GM23338 (cell line): ENCODE results near the gene OR52D1. TPM values are rescaled to one million over a fixed set of nuclear protein-coding genes. Genes with fewer than 3 reads are reported as not detected.

Experiments used
- ATAC-seq: fragments of 200-7000 bp; cut with Tn5 transposase; 3 replicates; pipeline ENCODE4 v1.9.1; 2020
- DNase-seq: peaks from one replicate; pipeline ENCODE4 v3.0.0-alpha.2; 2015; ENCODE audit warnings: low spot score
- H2AFZ ChIP-seq: fragments of 200-600 bp; sonication (generic); 2 replicates; pipeline ENCODE4 v1.8.0; 2016; ENCODE audit warnings: antibody characterized with exemption, mild to moderate bottlenecking, moderate library complexity
- H3F3A ChIP-seq: fragments of 200-600 bp; sonication (generic); replicated peaks from 2 replicates; pipeline ENCODE4 v1.8.0; 2017; ENCODE audit warnings: antibody characterized with exemption, mixed run types, low read depth
- H3K27ac ChIP-seq: fragments of 200-600 bp; sonication (generic); 2 replicates; pipeline ENCODE4 v1.6.1; 2016; ENCODE audit warnings: low read depth
- H3K27me3 ChIP-seq: fragments of 200-600 bp; sonication (generic); 2 replicates; pipeline ENCODE4 v1.8.0; 2016; ENCODE audit warnings: mild to moderate bottlenecking, mixed run types, moderate library complexity; ENCODE audit not compliant: insufficient read depth
- H3K36me3 ChIP-seq: fragments of 200-600 bp; sonication (generic); 2 replicates; pipeline ENCODE4 v1.8.0; 2016; ENCODE audit warnings: mild to moderate bottlenecking; ENCODE audit not compliant: insufficient read depth
- H3K4me1 ChIP-seq: fragments of 200-600 bp; sonication (generic); 2 replicates; pipeline ENCODE4 v1.8.0; 2016; ENCODE audit warnings: mild to moderate bottlenecking, moderate library complexity; ENCODE audit not compliant: insufficient read depth
- H3K4me2 ChIP-seq: fragments of 200-600 bp; sonication (generic); 2 replicates; pipeline ENCODE4 v1.7.1; 2017; ENCODE audit warnings: mixed run types
- H3K4me3 ChIP-seq: fragments of 200-600 bp; sonication (generic); 2 replicates; pipeline ENCODE4 v1.6.1; 2016; ENCODE audit warnings: mixed run types
- H3K79me2 ChIP-seq: fragments of 200-600 bp; sonication (generic); replicated peaks from 2 replicates; pipeline ENCODE4 v1.8.0; 2017; ENCODE audit warnings: mild to moderate bottlenecking; ENCODE audit not compliant: insufficient read depth
- H3K9me2 ChIP-seq: fragments of 200-600 bp; sonication (generic); 2 replicates; pipeline ENCODE4 v1.8.0; 2017; ENCODE audit not compliant: insufficient read depth
- H4K20me1 ChIP-seq: fragments of 200-600 bp; sonication (generic); replicated peaks from 2 replicates; pipeline ENCODE4 v1.8.0; 2017; ENCODE audit warnings: mild to moderate bottlenecking; ENCODE audit not compliant: insufficient read depth
- H3K27ac Mint-ChIP-seq: 2 replicates; pipeline ENCODE4 v1.8.0; 2020; ENCODE audit warnings: inconsistent platforms, mild to moderate bottlenecking, moderate library complexity, mixed read lengths
- H3K27me3 Mint-ChIP-seq: 3 replicates; pipeline ENCODE4 v1.8.0; 2022; ENCODE audit warnings: low read depth, mild to moderate bottlenecking, moderate library complexity, mixed read lengths, inconsistent platforms; ENCODE audit not compliant: insufficient read depth, poor library complexity
- H3K36me3 Mint-ChIP-seq: 3 replicates; pipeline ENCODE4 v1.8.0; 2021; ENCODE audit warnings: low read depth, mild to moderate bottlenecking, inconsistent platforms, moderate library complexity, mixed read lengths
- H3K4me1 Mint-ChIP-seq: 3 replicates; pipeline ENCODE4 v1.8.0; 2020; ENCODE audit warnings: mild to moderate bottlenecking, inconsistent platforms, mixed read lengths
- H3K4me3 Mint-ChIP-seq: 3 replicates; pipeline ENCODE4 v1.8.0; 2021; ENCODE audit warnings: moderate library complexity, mild to moderate bottlenecking, inconsistent platforms, mixed read lengths
- H3K9me3 Mint-ChIP-seq: 3 replicates; pipeline ENCODE4 v1.8.0; 2020; ENCODE audit warnings: moderate library complexity, mild to moderate bottlenecking, inconsistent platforms, mixed read lengths
- CREB1 ChIP-seq: fragments of 250-450 bp; sonication (Bioruptor Pico); IDR thresholded peaks from 2 replicates; pipeline ENCODE4 v1.5.0; 2020; ENCODE audit warnings: low read depth, mild to moderate bottlenecking, moderate library complexity
- EZH2 ChIP-seq: fragments of 200-600 bp; sonication (generic); IDR thresholded peaks from one replicate; pipeline ENCODE4 v1.8.0; 2017; ENCODE audit warnings: antibody characterized with exemption, mild to moderate bottlenecking, low read depth; ENCODE audit not compliant: unreplicated experiment
- EZH2phosphoT487 ChIP-seq: fragments of 200-600 bp; sonication (generic); IDR thresholded peaks from one replicate; pipeline ENCODE4 v1.8.1; 2018; ENCODE audit warnings: antibody characterized with exemption; ENCODE audit not compliant: unreplicated experiment
- JUNB ChIP-seq: IDR thresholded peaks from one replicate; pipeline ENCODE4 v1.6.1; 2016; ENCODE audit warnings: antibody characterized with exemption; ENCODE audit not compliant: unreplicated experiment
- NANOG ChIP-seq: IDR thresholded peaks from 2 replicates; pipeline ENCODE4 v1.6.1; 2016; ENCODE audit warnings: antibody characterized with exemption, borderline replicate concordance
- POLR2AphosphoS5 ChIP-seq: IDR thresholded peaks from 2 replicates; pipeline ENCODE4 v1.6.1; 2016; ENCODE audit warnings: antibody characterized with exemption, low read depth
- STAT1 ChIP-seq: IDR thresholded peaks from one replicate; pipeline ENCODE4 v1.6.1; 2016; ENCODE audit warnings: antibody characterized with exemption; ENCODE audit not compliant: unreplicated experiment
- ZNF114 ChIP-seq: fragments of 250-450 bp; sonication (Bioruptor Pico); IDR thresholded peaks from 2 replicates; pipeline ENCODE4 v1.5.0; 2020; ENCODE audit warnings: mild to moderate bottlenecking, moderate library complexity
- ZNF331 ChIP-seq: fragments of 250-450 bp; sonication (Bioruptor Pico); IDR thresholded peaks from 2 replicates; pipeline ENCODE4 v1.5.0; 2020; ENCODE audit warnings: low read depth, mild to moderate bottlenecking, moderate library complexity
- polyA plus RNA-seq: library from polyadenylated mRNA; unstranded; fragments of >200 nt; fragmentation: Nextera tagmentation; extraction: Ambion mirVana; gene quantifications from 2 replicates; pipeline ENCODE4 v1.2.1, GENCODE V29; 2016
- total RNA-seq: library from RNA; depleted of rRNA; stranded (reverse); fragments of >200 nt; shearing (Covaris generic); gene quantifications from 2 replicates; pipeline ENCODE4 v1.2.3, GENCODE V29; 2014
- TF ChIP-seq, protein P1 (sequence below), 2 experiments: fragments of 200-600 bp in 1 of 2; sonication (generic) in 1 of 2; conservative IDR thresholded peaks; 2 replicates each; pipeline versions ENCODE4 v1.5.1 to v1.6.1; 2016 to 2017; ENCODE audit warnings: antibody characterized with exemption in 2 of 2, low read depth in 2 of 2, mild to moderate bottlenecking in 2 of 2, moderate library complexity in 1 of 2
- TF ChIP-seq, protein P2 (sequence below): fragments of 250-450 bp; sonication (Bioruptor Pico); IDR thresholded peaks from 2 replicates; pipeline ENCODE4 v1.5.0; 2020; ENCODE audit warnings: mild to moderate bottlenecking, moderate library complexity
- TF ChIP-seq, protein P3 (sequence below): IDR thresholded peaks from one replicate; pipeline ENCODE4 v1.6.1; 2018; ENCODE audit warnings: antibody characterized with exemption; ENCODE audit not compliant: unreplicated experiment
- TF ChIP-seq, protein P4 (sequence below): IDR thresholded peaks from 2 replicates; pipeline ENCODE4 v1.6.1; 2016; ENCODE audit warnings: antibody characterized with exemption

Gene OR52D1
- total and polyA plus RNA-seq, 2 experiments from 2014 or later, result not detected

DNA sequence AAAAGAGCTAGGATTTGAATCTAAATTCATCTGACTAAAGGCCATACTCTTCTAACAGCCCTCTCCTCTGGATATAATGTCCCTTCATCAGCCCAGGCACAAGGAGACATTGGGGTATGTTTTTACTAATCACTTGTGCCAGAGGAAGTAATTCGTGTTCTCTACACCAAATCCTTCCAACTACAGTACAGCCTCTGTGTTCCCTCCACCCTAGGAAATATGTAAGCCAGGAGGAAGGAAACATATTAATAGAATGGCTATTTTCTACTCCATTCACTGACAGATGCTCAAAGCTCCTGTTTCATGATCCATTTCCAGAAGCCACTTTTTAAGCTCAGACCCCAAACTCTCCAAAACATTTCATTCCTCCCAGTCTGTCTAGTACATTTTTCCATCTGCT is 40.0 kb downstream of the OR52D1 start:
- Mint-ChIP-seq H3K9me3 (peaks cover 2% of the 10 kb centered on the region; the same call in 1 of the 3 replicates), H3K4me3 (no peak overlapping the region), H3K4me1 (peaks cover 13% of the 10 kb centered on the region)

More for the DNA sequence above, 40.0 kb downstream of the OR52D1 start:
- ATAC-seq (no peak), DNase-seq (no peak)
- no peaks in the 10 kb centered on the region for H3K36me3 ChIP-seq
- no peaks in the 10 kb centered on the region for H3K36me3 Mint-ChIP-seq
- H3K9me2 ChIP-seq, result 0 out of 2 replicates have a peak, but pooled peaks cover 8% of the 10 kb centered on the region
- no peaks in the 10 kb centered on the region; the same call in 1 of the 2 replicates for H3K4me1 ChIP-seq
- H3K27ac ChIP-seq, result no peak overlapping the region
- no peak overlapping the region for H3K4me2 ChIP-seq
- H3F3A ChIP-seq, result no peaks in the 10 kb centered on the region
- H4K20me1 ChIP-seq, result no peaks in the 10 kb centered on the region; the same call in 1 of the 2 replicates
- H3K27ac Mint-ChIP-seq, result no peak overlapping the region
- no peaks in the 10 kb centered on the region for H3K27me3 ChIP-seq
- no peaks in the 10 kb centered on the region for H3K79me2 ChIP-seq
- TF ChIP-seq CREB1 (CRISPR knock-in tag) (no peak), ZNF114 (no peak), EZH2phosphoT487 (no peak), POLR2AphosphoS5 (no peak), NANOG (no peak), JUNB (no peak), STAT1 (no peak), ZNF331 (CRISPR knock-in tag) (no peak), EZH2 (no peak)
- TF ChIP-seq, protein P1, sequence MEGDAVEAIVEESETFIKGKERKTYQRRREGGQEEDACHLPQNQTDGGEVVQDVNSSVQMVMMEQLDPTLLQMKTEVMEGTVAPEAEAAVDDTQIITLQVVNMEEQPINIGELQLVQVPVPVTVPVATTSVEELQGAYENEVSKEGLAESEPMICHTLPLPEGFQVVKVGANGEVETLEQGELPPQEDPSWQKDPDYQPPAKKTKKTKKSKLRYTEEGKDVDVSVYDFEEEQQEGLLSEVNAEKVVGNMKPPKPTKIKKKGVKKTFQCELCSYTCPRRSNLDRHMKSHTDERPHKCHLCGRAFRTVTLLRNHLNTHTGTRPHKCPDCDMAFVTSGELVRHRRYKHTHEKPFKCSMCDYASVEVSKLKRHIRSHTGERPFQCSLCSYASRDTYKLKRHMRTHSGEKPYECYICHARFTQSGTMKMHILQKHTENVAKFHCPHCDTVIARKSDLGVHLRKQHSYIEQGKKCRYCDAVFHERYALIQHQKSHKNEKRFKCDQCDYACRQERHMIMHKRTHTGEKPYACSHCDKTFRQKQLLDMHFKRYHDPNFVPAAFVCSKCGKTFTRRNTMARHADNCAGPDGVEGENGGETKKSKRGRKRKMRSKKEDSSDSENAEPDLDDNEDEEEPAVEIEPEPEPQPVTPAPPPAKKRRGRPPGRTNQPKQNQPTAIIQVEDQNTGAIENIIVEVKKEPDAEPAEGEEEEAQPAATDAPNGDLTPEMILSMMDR (conservative IDR thresholded peaks at IDR 0.05; ENCODE audit: low read depth in 2 of 2), result no peak
- TF ChIP-seq, protein P2, sequence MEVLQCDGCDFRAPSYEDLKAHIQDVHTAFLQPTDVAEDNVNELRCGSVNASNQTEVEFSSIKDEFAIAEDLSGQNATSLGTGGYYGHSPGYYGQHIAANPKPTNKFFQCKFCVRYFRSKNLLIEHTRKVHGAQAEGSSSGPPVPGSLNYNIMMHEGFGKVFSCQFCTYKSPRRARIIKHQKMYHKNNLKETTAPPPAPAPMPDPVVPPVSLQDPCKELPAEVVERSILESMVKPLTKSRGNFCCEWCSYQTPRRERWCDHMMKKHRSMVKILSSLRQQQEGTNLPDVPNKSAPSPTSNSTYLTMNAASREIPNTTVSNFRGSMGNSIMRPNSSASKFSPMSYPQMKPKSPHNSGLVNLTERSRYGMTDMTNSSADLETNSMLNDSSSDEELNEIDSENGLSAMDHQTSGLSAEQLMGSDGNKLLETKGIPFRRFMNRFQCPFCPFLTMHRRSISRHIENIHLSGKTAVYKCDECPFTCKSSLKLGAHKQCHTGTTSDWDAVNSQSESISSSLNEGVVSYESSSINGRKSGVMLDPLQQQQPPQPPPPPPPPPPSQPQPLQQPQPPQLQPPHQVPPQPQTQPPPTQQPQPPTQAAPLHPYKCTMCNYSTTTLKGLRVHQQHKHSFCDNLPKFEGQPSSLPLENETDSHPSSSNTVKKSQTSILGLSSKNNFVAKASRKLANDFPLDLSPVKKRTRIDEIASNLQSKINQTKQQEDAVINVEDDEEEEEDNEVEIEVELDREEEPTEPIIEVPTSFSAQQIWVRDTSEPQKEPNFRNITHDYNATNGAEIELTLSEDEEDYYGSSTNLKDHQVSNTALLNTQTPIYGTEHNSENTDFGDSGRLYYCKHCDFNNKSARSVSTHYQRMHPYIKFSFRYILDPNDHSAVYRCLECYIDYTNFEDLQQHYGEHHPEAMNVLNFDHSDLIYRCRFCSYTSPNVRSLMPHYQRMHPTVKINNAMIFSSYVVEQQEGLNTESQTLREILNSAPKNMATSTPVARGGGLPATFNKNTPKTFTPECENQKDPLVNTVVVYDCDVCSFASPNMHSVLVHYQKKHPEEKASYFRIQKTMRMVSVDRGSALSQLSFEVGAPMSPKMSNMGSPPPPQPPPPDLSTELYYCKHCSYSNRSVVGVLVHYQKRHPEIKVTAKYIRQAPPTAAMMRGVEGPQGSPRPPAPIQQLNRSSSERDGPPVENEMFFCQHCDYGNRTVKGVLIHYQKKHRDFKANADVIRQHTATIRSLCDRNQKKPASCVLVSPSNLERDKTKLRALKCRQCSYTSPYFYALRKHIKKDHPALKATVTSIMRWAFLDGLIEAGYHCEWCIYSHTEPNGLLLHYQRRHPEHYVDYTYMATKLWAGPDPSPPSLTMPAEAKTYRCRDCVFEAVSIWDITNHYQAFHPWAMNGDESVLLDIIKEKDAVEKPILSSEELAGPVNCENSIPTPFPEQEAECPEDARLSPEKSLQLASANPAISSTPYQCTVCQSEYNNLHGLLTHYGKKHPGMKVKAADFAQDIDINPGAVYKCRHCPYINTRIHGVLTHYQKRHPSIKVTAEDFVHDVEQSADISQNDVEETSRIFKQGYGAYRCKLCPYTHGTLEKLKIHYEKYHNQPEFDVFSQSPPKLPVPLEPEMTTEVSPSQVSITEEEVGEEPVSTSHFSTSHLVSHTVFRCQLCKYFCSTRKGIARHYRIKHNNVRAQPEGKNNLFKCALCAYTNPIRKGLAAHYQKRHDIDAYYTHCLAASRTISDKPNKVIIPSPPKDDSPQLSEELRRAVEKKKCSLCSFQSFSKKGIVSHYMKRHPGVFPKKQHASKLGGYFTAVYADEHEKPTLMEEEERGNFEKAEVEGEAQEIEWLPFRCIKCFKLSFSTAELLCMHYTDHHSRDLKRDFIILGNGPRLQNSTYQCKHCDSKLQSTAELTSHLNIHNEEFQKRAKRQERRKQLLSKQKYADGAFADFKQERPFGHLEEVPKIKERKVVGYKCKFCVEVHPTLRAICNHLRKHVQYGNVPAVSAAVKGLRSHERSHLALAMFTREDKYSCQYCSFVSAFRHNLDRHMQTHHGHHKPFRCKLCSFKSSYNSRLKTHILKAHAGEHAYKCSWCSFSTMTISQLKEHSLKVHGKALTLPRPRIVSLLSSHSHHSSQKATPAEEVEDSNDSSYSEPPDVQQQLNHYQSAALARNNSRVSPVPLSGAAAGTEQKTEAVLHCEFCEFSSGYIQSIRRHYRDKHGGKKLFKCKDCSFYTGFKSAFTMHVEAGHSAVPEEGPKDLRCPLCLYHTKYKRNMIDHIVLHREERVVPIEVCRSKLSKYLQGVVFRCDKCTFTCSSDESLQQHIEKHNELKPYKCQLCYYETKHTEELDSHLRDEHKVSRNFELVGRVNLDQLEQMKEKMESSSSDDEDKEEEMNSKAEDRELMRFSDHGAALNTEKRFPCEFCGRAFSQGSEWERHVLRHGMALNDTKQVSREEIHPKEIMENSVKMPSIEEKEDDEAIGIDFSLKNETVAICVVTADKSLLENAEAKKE, result no peak
- TF ChIP-seq, protein P3, sequence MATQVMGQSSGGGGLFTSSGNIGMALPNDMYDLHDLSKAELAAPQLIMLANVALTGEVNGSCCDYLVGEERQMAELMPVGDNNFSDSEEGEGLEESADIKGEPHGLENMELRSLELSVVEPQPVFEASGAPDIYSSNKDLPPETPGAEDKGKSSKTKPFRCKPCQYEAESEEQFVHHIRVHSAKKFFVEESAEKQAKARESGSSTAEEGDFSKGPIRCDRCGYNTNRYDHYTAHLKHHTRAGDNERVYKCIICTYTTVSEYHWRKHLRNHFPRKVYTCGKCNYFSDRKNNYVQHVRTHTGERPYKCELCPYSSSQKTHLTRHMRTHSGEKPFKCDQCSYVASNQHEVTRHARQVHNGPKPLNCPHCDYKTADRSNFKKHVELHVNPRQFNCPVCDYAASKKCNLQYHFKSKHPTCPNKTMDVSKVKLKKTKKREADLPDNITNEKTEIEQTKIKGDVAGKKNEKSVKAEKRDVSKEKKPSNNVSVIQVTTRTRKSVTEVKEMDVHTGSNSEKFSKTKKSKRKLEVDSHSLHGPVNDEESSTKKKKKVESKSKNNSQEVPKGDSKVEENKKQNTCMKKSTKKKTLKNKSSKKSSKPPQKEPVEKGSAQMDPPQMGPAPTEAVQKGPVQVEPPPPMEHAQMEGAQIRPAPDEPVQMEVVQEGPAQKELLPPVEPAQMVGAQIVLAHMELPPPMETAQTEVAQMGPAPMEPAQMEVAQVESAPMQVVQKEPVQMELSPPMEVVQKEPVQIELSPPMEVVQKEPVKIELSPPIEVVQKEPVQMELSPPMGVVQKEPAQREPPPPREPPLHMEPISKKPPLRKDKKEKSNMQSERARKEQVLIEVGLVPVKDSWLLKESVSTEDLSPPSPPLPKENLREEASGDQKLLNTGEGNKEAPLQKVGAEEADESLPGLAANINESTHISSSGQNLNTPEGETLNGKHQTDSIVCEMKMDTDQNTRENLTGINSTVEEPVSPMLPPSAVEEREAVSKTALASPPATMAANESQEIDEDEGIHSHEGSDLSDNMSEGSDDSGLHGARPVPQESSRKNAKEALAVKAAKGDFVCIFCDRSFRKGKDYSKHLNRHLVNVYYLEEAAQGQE, result no peak
- TF ChIP-seq, protein P4, sequence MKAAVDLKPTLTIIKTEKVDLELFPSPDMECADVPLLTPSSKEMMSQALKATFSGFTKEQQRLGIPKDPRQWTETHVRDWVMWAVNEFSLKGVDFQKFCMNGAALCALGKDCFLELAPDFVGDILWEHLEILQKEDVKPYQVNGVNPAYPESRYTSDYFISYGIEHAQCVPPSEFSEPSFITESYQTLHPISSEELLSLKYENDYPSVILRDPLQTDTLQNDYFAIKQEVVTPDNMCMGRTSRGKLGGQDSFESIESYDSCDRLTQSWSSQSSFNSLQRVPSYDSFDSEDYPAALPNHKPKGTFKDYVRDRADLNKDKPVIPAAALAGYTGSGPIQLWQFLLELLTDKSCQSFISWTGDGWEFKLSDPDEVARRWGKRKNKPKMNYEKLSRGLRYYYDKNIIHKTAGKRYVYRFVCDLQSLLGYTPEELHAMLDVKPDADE, result no peak
- peaks cover 8% of the 10 kb centered on the region for H3K27me3 Mint-ChIP-seq
- no peak overlapping the region for H2AFZ ChIP-seq
- H3K4me3 ChIP-seq, result no peak overlapping the region
